Prostate gland (tissue), 2 donors: ENCODE results near the gene FA2H. TPM values are rescaled to one million over a fixed set of nuclear protein-coding genes. Genes with fewer than 3 reads are reported as not detected.

ENCODE experiments used
- DNase-seq: peaks from one replicate; pipeline ENCODE4 v3.0.0-alpha.2; 2019; ENCODE audit warnings: low spot score
- H3K27ac ChIP-seq, 2 donors: fragments of 200-600 bp; sonication (generic); 2 replicates each; pipeline ENCODE4 v1.5.1; 2017 to 2019
- H3K27me3 ChIP-seq: fragments of 200-600 bp; sonication (generic); replicated peaks from 2 replicates; pipeline ENCODE4 v1.5.1; 2019; ENCODE audit not compliant: insufficient read depth
- H3K36me3 ChIP-seq, 2 donors: fragments of 200-600 bp; sonication (generic); 1 replicate in 1 of 2; 2 replicates in 1 of 2; pipeline versions ENCODE4 v1.5.1 to v1.8.1; 2017 to 2019
- H3K4me1 ChIP-seq: fragments of 200-600 bp; sonication (generic); replicated peaks from 2 replicates; pipeline ENCODE4 v1.5.1; 2019
- H3K4me3 ChIP-seq, 2 donors: fragments of 200-600 bp; sonication (generic); 2 replicates each; pipeline ENCODE4 v1.5.1; 2017 to 2019
- H3K9me3 ChIP-seq: fragments of 200-600 bp; sonication (generic); 2 replicates; pipeline ENCODE4 v1.5.1; 2017
- POLR2A ChIP-seq: fragments of 450-650 bp; IDR thresholded peaks from one replicate; pipeline ENCODE4 v1.6.1; 2016; ENCODE audit warnings: antibody characterized with exemption, mild to moderate bottlenecking
- POLR2AphosphoS5 ChIP-seq: sonication (generic); formaldehyde crosslinking; IDR thresholded peaks from one replicate; pipeline ENCODE4 v1.6.1; 2017; ENCODE audit warnings: antibody characterized with exemption
- WGBS: methylation state at CpG from one replicate; pipeline ENCODE4 v1.1.5; 2018; 5-methylcytosine and 5-hydroxymethylcytosine counted together
- intact Hi-C: fragments of 100-400 bp; cut with DNase I; formaldehyde crosslinking; loops from one replicate; pipeline ENCODE4 v1.14.2; 2022
- total RNA-seq, 2 donors: library from RNA; depleted of rRNA; stranded (reverse); fragments of >200 nt; gene quantifications; one replicate each; pipeline ENCODE4 v1.1.0, GENCODE V29; 2016
- TF ChIP-seq, protein P1 (sequence below), 4 experiments: fragments of 200-600 bp in 2 of 4; fragments of 450-650 bp in 2 of 4; sonication (generic) in 2 of 4; IDR thresholded peaks; 1 replicate in 3 of 4; 2 replicates in 1 of 4; pipeline ENCODE4 v1.5.1; 2016 to 2019; ENCODE audit warnings: antibody characterized with exemption in 4 of 4, mild to moderate bottlenecking in 2 of 4, moderate library complexity in 2 of 4

FA2H gene
- total RNA-seq, 2 donors from 2014 or later: 3.0 to 4.5 TPM

DNA sequence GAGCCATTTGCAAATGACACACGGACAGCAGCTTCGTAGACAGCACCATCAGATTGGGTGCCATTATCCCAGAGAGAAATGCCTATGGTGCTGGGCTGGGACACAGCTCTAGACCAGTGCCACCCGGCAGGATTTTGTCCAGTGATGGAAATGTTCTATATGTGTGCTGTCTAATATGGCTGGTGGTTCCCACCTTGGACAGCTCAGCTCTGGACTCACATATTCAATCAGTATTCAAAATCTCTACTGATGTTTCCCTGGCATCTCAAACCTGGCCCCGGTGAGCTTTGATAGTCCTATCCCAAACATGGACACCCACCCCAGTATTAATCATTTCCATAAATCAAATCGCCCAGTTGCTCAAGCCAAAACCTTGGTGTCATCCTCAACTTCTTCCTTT is 23.0 kb downstream of the FA2H start:
- no peak overlapping the region for H3K27ac ChIP-seq
- no peaks in the 10 kb centered on the region for H3K36me3 ChIP-seq
- DNase-seq: no peak
- WGBS: 83% methylated on average over 5 of the region's 5 CpGs
- no peak for TF ChIP-seq POLR2AphosphoS5
- no peak for TF ChIP-seq POLR2A
- TF ChIP-seq, protein P1, sequence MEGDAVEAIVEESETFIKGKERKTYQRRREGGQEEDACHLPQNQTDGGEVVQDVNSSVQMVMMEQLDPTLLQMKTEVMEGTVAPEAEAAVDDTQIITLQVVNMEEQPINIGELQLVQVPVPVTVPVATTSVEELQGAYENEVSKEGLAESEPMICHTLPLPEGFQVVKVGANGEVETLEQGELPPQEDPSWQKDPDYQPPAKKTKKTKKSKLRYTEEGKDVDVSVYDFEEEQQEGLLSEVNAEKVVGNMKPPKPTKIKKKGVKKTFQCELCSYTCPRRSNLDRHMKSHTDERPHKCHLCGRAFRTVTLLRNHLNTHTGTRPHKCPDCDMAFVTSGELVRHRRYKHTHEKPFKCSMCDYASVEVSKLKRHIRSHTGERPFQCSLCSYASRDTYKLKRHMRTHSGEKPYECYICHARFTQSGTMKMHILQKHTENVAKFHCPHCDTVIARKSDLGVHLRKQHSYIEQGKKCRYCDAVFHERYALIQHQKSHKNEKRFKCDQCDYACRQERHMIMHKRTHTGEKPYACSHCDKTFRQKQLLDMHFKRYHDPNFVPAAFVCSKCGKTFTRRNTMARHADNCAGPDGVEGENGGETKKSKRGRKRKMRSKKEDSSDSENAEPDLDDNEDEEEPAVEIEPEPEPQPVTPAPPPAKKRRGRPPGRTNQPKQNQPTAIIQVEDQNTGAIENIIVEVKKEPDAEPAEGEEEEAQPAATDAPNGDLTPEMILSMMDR (IDR thresholded peaks at IDR 0.05): no peak
- no peak overlapping the region for H3K4me3 ChIP-seq
- H3K4me1 ChIP-seq: no peaks in the 10 kb centered on the region
- H3K27me3 ChIP-seq: no peaks in the 10 kb centered on the region
- intact Hi-C loops: no loop called here
- no peaks in the 10 kb centered on the region for H3K9me3 ChIP-seq

GRCh38 chr16:74749291-74750055 is 25.1 kb downstream of the FA2H start:
- 55% methylated on average over 20 of the region's 20 CpGs for WGBS
- TF ChIP-seq, protein P1 (IDR thresholded peaks at IDR 0.05): no peak
- no peak for TF ChIP-seq POLR2AphosphoS5
- TF ChIP-seq POLR2A: no peak
- no peaks in the 10 kb centered on the region for H3K4me1 ChIP-seq
- intact Hi-C loops: no loop called here
- H3K4me3 ChIP-seq: no peak overlapping the region
- no peak for DNase-seq
- H3K27me3 ChIP-seq: no peaks in the 10 kb centered on the region
- H3K36me3 ChIP-seq: no peaks in the 10 kb centered on the region
- H3K27ac ChIP-seq: no peak overlapping the region
- no peaks in the 10 kb centered on the region for H3K9me3 ChIP-seq

DNA sequence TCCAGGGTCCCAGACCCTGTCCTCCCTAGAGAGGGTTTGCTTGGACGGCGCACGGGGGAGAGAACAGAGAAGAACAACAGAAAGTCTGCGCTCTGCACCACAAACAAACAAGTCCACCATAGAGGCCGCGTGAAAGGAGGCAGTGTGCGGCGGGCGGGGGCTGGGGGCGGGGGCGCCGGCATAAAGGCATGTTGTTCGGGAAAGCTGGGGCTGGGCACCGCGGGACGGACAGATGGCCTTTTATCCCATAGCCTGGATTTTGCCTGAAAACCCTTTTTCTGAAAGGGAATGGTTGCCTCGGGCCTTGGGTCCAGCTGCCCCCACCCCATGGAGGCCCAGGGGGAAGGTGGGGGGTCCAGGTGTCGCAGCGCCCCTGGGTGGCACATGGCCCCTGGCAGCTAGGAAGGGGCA is 26.0 kb downstream of the FA2H start:
- no peaks in the 10 kb centered on the region for H3K27me3 ChIP-seq
- H3K4me3 ChIP-seq: no peak overlapping the region
- TF ChIP-seq POLR2A: no peak
- no peak for TF ChIP-seq POLR2AphosphoS5
- TF ChIP-seq, protein P1 (IDR thresholded peaks at IDR 0.05): no peak
- H3K4me1 ChIP-seq: peaks cover 3% of the 10 kb centered on the region
- H3K9me3 ChIP-seq: no peaks in the 10 kb centered on the region
- no peak for DNase-seq
- H3K27ac ChIP-seq: no peak overlapping the region
- no peaks in the 10 kb centered on the region for H3K36me3 ChIP-seq
- intact Hi-C loops: no loop called here
- 90% methylated on average over 19 of the region's 19 CpGs for WGBS

DNA sequence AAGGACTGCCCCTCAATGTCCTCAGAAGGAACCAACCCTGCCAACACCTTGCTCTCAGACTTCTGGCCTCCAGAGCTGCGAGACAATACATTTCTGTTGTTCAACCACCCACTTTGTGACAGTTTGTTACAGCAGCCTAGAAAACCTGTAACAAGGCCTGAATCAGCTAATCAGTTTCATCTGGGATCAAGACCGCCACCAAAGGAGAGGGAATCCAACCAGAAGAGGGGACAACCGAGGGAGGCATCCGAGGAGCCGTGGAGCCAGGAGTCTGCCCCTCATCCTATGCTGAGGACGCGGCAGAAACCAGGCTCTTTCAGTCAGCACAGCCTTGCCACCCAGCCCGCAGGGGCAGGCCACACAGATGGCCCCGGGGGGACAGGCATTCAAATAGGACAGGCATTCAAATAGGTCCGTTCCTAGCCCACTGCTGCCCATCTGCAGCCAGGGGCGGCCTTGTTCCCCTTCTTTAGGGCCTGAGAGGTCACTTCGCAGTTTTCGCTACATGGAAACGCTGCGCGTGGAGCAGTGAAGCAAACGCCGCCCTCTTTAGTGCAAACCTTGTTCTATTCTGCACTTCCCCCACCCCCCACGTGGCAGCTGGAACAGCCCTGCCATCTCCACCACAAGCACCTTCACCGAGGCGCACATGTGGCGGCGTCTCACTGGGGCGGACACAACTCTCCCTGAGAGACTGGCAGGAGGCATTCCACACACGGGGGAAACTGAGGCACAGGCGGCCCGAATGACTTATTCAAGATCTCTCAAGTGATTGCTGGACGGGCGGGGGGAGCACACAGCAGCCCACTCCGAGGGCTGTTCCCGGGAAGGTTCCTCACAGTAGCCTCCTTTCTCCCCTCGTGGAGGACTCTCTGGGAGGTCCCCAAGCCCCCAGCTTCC is 26.7 kb downstream of the FA2H start:
- no peaks in the 10 kb centered on the region for H3K27me3 ChIP-seq
- no peak for DNase-seq
- H3K4me3 ChIP-seq: no peak overlapping the region
- H3K4me1 ChIP-seq: peaks cover 3% of the 10 kb centered on the region
- H3K27ac ChIP-seq: no peak overlapping the region
- intact Hi-C loops: no loop called here
- no peaks in the 10 kb centered on the region for H3K36me3 ChIP-seq
- WGBS: 87% methylated on average over 31 of the region's 32 CpGs
- TF ChIP-seq, protein P1 (IDR thresholded peaks at IDR 0.05): no peak
- no peak for TF ChIP-seq POLR2A
- H3K9me3 ChIP-seq: no peaks in the 10 kb centered on the region
